ENCODE measurements around the gene FNDC1.

DNA sequence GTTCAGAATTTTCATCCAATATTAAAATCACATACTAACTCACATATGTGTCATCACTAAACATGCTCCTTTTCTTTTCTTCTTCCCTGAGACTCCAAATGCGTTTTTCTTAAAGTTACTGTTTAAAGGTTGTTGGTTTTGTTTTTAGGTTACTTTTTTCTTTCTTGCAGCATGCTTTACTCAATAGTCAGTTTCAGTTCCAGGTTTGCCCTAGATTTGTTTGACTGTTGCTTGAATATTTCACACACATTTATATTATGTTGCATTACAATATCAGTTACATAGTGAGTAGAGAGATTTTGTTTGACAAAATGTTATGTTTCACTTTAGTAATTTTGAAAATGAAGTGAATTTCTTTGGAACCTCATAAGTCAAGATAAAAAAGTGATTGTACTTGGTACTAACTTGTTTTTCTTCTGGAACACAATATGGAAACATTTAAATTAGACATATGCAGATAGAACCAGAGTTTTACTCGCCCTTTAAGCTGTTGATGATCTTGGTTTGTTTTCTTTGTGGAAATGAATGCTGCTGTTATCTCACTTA lies 27.3 kb downstream of the FNDC1 start:
- TF ChIP-seq, protein P1, sequence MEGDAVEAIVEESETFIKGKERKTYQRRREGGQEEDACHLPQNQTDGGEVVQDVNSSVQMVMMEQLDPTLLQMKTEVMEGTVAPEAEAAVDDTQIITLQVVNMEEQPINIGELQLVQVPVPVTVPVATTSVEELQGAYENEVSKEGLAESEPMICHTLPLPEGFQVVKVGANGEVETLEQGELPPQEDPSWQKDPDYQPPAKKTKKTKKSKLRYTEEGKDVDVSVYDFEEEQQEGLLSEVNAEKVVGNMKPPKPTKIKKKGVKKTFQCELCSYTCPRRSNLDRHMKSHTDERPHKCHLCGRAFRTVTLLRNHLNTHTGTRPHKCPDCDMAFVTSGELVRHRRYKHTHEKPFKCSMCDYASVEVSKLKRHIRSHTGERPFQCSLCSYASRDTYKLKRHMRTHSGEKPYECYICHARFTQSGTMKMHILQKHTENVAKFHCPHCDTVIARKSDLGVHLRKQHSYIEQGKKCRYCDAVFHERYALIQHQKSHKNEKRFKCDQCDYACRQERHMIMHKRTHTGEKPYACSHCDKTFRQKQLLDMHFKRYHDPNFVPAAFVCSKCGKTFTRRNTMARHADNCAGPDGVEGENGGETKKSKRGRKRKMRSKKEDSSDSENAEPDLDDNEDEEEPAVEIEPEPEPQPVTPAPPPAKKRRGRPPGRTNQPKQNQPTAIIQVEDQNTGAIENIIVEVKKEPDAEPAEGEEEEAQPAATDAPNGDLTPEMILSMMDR (IDR thresholded peaks at IDR 0.05) = no peak
- TF ChIP-seq POLR2A (IDR thresholded peaks at IDR 0.05) = no peak

All from heart left ventricle (tissue), 13 donors.